Melanocyte of skin (primary cell): Measurements from ENCODE around the gene SNX12. TPM values are rescaled to one million over a fixed set of nuclear protein-coding genes. Genes with fewer than 3 reads are reported as not detected.

Source experiments
- small RNA-seq, 2 donors: library from RNA; depleted of rRNA; stranded (forward); fragments of <200 nt; gene quantifications; one replicate each; pipeline ENCODE3, GENCODE V24; 2012
- total RNA-seq, 2 donors: library from RNA; depleted of rRNA; stranded (reverse); fragments of >200 nt; gene quantifications; 2 replicates each; pipeline ENCODE4 v1.2.3, GENCODE V29; 2012

SNX12 gene
- total RNA-seq = 10 to 100 TPM; 60.9 to 65.6 TPM

DNA sequence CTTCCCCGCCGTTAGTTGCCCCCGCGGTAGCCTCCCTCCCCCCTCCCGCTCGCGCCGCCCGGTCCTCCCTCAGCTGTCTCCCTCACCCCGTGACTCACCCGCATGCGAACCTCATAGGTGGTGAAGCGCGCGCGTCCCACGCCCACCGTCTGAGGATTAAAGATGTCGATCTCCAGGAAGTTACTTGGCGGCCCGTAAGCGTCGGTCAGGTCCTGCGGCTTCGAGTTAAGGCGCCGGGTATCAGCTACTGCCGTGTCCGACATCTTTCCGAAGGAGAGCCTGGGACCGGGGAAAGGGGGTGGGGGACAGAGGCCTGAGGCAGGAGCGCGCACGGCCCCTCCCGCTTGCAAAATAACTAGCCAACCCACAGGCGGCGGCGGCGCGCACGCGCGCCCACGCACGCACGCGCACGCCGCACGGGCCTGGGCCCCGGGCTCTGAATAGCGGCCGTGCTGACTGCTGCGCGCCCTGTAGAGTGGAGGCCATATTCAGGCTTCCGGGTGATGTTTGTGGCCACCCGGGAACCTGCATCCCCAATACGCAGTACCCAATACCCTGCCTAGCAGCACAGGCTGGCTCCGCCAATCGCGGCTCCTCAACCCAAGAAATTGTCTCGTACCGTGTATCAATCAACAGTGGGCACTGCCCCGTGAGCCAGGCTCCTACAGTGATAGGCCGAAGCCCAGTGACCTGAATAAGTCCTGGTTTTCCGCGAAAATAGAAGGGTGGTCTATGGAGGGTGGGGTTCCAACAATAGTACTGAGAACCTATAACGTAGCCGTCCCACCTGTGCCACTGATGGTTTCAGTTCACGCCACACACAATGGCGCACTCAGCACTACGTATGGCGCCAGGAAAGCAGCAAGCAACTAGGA lies at the start of gene SNX12:
Gene SNX12 (minus strand): TSS at position 291 of the 875 bp plus-strand sequence. CDS start 28 bp downstream, at position 263.

GRCh38 chrX:71111141-71111843 lies 43.2 kb upstream of the SNX12 start, which contains the start of gene IL2RG:
Gene IL2RG, minus strand, starts transcription at chrX:71111577. Its CDS starts 38 bp downstream, at chrX:71111539.

GRCh38 chrX:71106427-71106826 lies 38.3 kb upstream of the SNX12 start, which contains the start of gene CXorf65:
Gene CXorf65, minus strand, starts transcription at chrX:71106740. Its CDS starts 184 bp downstream, at chrX:71106556.

DNA sequence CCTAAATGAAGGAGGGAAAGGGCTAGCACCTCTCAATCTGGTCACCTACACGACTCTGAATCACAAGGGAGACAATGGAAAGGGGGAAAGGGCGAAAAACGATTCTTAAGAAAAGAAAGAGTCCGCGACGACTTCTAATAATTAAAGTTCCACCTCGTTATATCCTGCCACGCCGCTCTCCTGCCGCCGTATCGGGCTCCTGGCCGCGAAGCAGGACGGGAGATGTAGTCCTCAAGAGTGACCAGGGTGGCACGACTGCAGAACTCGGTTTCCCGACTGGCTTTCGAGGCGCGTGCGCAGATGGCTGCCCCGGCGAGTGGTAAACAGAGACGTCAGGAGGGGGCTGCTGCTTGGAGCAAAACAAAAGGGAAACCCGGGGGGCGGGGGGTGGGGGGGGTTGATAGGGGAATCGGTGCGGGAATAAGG lies 27.4 kb upstream of the SNX12 start, which contains the start of gene FOXO4:
Gene FOXO4 (plus strand): TSS at position 297 of the 426 bp plus-strand sequence. CDS start 678 bp downstream, outside the sequence.

Small RNA genes lying within 50 kb of the gene (small RNA-seq; reads per million reads assigned to genes)
- gene CXorf65 (0.26 to 0.35 reads per million in 2 donors), gene RNU1-56P (0.70 to 4.8 reads per million in 2 donors)

Other genes starting within 250 kb of the SNX12 start
- gene TEX11, start 159.6 kb downstream of the SNX12 start, total RNA-seq = under 1 TPM in 1 of 2 donors, not detected in 1; under 0.01 TPM
- gene SLC7A3, start 137.2 kb downstream of the SNX12 start, total RNA-seq = not detected
- gene FOXO4, start 27.5 kb upstream of the SNX12 start, total RNA-seq = 1 to 10 TPM; 5.3 to 7.9 TPM
- gene CXorf65, start 38.4 kb upstream of the SNX12 start, total RNA-seq = not detected
- not detected for gene IL2RG, start 43.2 kb upstream of the SNX12 start, total RNA-seq
- 10 to 100 TPM; 26.2 to 29.6 TPM for gene MED12, start 50.3 kb upstream of the SNX12 start, total RNA-seq
- under 1 TPM; 0.33 to 0.34 TPM for gene NLGN3, start 76.5 kb upstream of the SNX12 start, total RNA-seq
- gene GJB1, start 154.9 kb upstream of the SNX12 start, total RNA-seq = 10 to 100 TPM in 1 of 2 donors, 1 to 10 TPM in 1; 5.2 to 34.3 TPM
- gene ZMYM3, start 185.8 kb upstream of the SNX12 start, total RNA-seq = 10 to 100 TPM; 20.6 to 21.3 TPM
- gene NONO, start 215.3 kb upstream of the SNX12 start, total RNA-seq = 100 to 1,000 TPM; 281 to 437 TPM
- gene ITGB1BP2, start 233.4 kb upstream of the SNX12 start, total RNA-seq = 1 to 10 TPM in 1 of 2 donors, under 1 TPM in 1; 0.69 to 2.3 TPM